Measurements from ENCODE around the gene SUCLG2. TPM values are rescaled to one million over a fixed set of nuclear protein-coding genes. Genes with fewer than 3 reads are reported as not detected.
A peak's percentile ranks its signal among the peaks of the same experiment; 100 is the strongest.

The SUCLG2 gene
- total and polyA plus RNA-seq, 5 experiments from 2014 or later, result 62.7 to 93.8 (median 79.7) TPM

DNA sequence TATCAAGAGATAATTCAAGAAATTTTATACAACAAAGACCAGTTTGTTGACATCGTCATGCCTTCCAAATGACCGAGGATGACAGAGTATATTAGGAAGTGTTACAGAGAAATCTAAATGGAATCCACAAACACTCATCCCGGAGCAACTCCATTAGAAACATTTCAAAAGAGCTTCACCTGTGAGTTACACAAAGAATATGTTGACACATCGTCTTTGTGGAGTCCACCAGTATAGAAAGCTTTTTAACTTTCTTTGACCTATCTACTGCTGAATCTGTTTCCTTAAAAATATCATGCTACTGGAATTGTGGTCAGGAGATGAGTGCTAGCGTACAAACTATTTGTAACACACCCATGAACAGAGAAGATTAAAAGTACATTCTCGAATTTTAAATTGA lies 130.4 kb downstream of the SUCLG2 start:
- H3K9me3 Mint-ChIP-seq, result no peaks in the 10 kb centered on the region
- H3K4me1 Mint-ChIP-seq, result peaks cover 0 to 8% (median 7%) of the 10 kb centered on the region in 4 donors
- POLR2A ChIA-PET, result no interaction called here
- DNase-seq, result no peak
- no peak overlapping the region for H3K27ac Mint-ChIP-seq
- H3K36me3 Mint-ChIP-seq, result peaks cover 34 to 85% (median 72%) of the 10 kb centered on the region in 3 donors
- H3K4me3 Mint-ChIP-seq, result no peak overlapping the region
- ATAC-seq, result no peak
- H3K27me3 Mint-ChIP-seq, result no peaks in the 10 kb centered on the region

GRCh38 chr3:67522081-67522480 lies 132.3 kb downstream of the SUCLG2 start:
- DNase-seq (no peak), ATAC-seq (no peak)
- Mint-ChIP-seq H3K4me1 (peaks cover 0 to 4% (median 0%) of the 10 kb centered on the region in 4 donors), H3K27me3 (no peaks in the 10 kb centered on the region), H3K36me3 (peaks cover 22 to 82% (median 67%) of the 10 kb centered on the region in 3 donors), H3K9me3 (no peaks in the 10 kb centered on the region), H3K4me3 (no peak overlapping the region), H3K27ac (no peak overlapping the region)
- POLR2A ChIA-PET, result no interaction called here

DNA sequence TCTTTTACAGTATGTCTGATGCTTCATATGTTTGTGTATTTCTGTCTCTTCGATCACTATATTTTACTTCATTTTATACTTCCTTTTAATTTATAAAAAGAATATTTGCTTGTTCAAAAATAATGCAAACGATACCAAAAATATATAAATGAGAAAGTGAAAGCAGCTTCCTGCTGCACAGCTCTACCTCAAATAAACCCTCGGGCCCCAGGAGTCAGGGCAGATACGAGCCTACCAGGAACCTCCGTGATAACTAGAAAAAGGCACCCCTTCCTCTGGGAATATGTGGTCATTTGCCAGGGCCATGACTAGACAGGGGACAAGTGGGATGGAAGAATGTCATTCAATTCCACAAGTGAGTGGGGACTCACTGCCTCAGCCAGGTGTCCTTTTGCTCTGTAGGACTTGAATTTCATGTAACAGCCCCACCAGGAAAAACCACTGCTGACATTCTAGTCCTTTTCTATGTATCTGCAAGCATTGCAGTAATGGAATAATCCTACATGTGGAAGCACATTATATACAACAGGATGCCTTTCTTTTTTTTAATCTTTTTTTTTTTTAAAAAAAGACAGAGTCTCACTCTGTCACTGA lies 133.3 kb downstream of the SUCLG2 start:
- Mint-ChIP-seq H3K27ac (peak overlapping the region in 1 of 10 donors; percentile 44), H3K4me1 (peaks cover 0 to under 1% (median 0%) of the 10 kb centered on the region in 4 donors), H3K4me3 (no peak overlapping the region), H3K27me3 (no peaks in the 10 kb centered on the region), H3K9me3 (no peaks in the 10 kb centered on the region), H3K36me3 (peaks cover 16 to 82% (median 60%) of the 10 kb centered on the region in 3 donors)
- DNase-seq (no peak), ATAC-seq (no peak)
- POLR2A ChIA-PET, result no interaction called here

GRCh38 chr3:67518236-67518635 lies 136.2 kb downstream of the SUCLG2 start:
- Mint-ChIP-seq H3K27me3 (no peaks in the 10 kb centered on the region), H3K4me3 (no peak overlapping the region), H3K4me1 (peaks cover 0 to 5% (median 2%) of the 10 kb centered on the region in 4 donors), H3K36me3 (peaks cover 18 to 79% (median 51%) of the 10 kb centered on the region in 3 donors), H3K27ac (no peak overlapping the region), H3K9me3 (no peaks in the 10 kb centered on the region)
- DNase-seq (no peak), ATAC-seq (no peak)
- POLR2A ChIA-PET, result no interaction called here

DNA sequence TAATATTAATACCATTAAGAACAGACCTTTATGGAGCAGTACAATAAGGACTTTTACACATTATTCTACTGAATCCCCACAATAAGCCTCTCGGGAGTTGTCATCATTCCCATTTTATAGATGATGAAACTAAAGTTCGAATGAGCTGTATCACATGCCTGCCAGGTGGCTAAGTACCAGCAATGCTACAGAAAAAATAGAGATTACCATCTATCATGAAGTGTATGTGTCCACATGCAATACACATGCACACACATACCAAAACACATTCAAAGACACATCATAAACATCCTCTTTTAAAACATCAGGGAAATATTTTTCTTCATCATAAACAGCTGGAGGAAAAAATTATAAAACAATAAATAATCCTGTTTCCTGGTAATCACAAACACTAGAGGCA lies 136.6 kb downstream of the SUCLG2 start:
- Mint-ChIP-seq H3K27me3 (no peaks in the 10 kb centered on the region), H3K4me1 (peaks cover 0 to 5% (median 2%) of the 10 kb centered on the region in 4 donors), H3K9me3 (no peaks in the 10 kb centered on the region), H3K4me3 (no peak overlapping the region), H3K36me3 (peaks cover 18 to 81% (median 51%) of the 10 kb centered on the region in 3 donors), H3K27ac (no peak overlapping the region)
- ATAC-seq (no peak), DNase-seq (no peak)
- POLR2A ChIA-PET, result no interaction called here

DNA sequence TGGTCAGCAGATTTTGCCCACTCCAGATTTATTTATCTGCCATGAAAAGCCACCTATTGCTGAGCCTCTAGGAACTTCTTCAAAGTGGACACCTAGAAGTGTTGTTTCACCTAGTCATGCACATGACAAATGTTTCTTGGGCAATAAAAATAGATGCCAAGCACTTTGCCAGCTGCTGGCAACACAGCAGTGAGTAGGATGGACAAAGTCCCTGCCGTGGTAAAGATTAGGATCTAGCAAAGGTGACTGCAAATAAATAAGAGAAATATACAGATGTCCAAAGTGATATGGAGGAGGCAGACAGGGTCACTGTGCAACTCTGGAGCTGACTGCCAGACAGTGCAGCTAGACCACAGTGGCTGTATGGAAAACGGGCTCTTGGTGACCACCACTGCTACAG lies 137.9 kb downstream of the SUCLG2 start:
- Mint-ChIP-seq H3K4me1 (peaks cover 0 to 5% (median 2%) of the 10 kb centered on the region in 4 donors), H3K9me3 (no peaks in the 10 kb centered on the region), H3K27ac (peak overlapping the region in 1 of 10 donors; percentile 1), H3K27me3 (no peaks in the 10 kb centered on the region), H3K36me3 (peaks cover 18 to 80% (median 51%) of the 10 kb centered on the region in 3 donors), H3K4me3 (no peak overlapping the region)
- ATAC-seq (no peak), DNase-seq (no peak)
- POLR2A ChIA-PET, result no interaction called here

DNA sequence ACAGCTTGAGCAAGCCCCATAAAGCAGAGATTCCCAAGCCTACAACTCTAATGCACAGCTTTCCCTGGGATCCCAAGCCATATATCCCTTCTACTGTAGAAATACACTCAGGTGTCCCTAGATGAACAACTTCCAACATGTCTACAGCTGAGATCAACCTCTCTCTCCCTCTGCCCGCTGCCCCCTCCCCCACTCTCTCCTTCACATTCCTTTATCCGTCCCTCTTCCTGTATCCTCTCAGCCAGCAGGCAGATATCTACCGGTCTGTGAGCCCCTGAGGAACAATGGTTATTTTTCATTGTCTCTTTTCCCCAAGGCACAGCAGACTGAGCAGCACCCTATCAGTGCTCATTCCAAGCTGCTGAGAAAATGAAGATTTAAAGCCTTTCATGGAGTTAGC lies 138.6 kb downstream of the SUCLG2 start:
- peaks cover 0 to 5% (median 2%) of the 10 kb centered on the region in 4 donors for H3K4me1 Mint-ChIP-seq
- H3K27ac Mint-ChIP-seq, result peak overlapping the region in 2 of 10 donors; percentile 44 to 63
- ATAC-seq (no peak), DNase-seq (no peak)
- H3K36me3 Mint-ChIP-seq, result peaks cover 18 to 85% (median 55%) of the 10 kb centered on the region in 3 donors
- no peak overlapping the region for H3K4me3 Mint-ChIP-seq
- H3K27me3 Mint-ChIP-seq, result no peaks in the 10 kb centered on the region
- POLR2A ChIA-PET, result no interaction called here
- H3K9me3 Mint-ChIP-seq, result no peaks in the 10 kb centered on the region

GRCh38 chr3:67509471-67510075 lies 144.8 kb downstream of the SUCLG2 start:
- Mint-ChIP-seq H3K4me1 (peaks cover 0 to 1% (median 0%) of the 10 kb centered on the region in 4 donors), H3K4me3 (no peak overlapping the region), H3K27me3 (no peaks in the 10 kb centered on the region), H3K27ac (peak overlapping the region in 2 of 10 donors; percentile 19 to 61), H3K36me3 (peaks cover 13 to 75% (median 43%) of the 10 kb centered on the region in 3 donors), H3K9me3 (no peaks in the 10 kb centered on the region)
- no peak for ATAC-seq
- DNase-seq, result no peak
- POLR2A ChIA-PET, result no interaction called here

- POLR2A ChIA-PET, result interaction anchor here (0.7 kb wide), 1 partner anchor 144 kb away, joined by 3 read pairs; no protein-coding TSS in a partner anchor
- H3K36me3 Mint-ChIP-seq, result peaks cover 8 to 69% (median 41%) of the 10 kb centered on the region in 3 donors
- no peak for DNase-seq
- no peaks in the 10 kb centered on the region for H3K9me3 Mint-ChIP-seq
- H3K4me3 Mint-ChIP-seq, result no peak overlapping the region
- ATAC-seq, result no peak
- H3K27me3 Mint-ChIP-seq, result no peaks in the 10 kb centered on the region
- H3K4me1 Mint-ChIP-seq, result peaks cover 0 to 1% (median 0%) of the 10 kb centered on the region in 4 donors
- H3K27ac Mint-ChIP-seq, result peak overlapping the region in 2 of 10 donors; percentile 34 to 73
Observed at GRCh38 chr3:67507584-67507983, 146.8 kb downstream of the SUCLG2 start.

- no peaks in the 10 kb centered on the region for H3K9me3 Mint-ChIP-seq
- DNase-seq, result no peak
- peaks cover 0 to 3% (median 2%) of the 10 kb centered on the region in 4 donors for H3K4me1 Mint-ChIP-seq
- ATAC-seq, result no peak
- no peak overlapping the region for H3K4me3 Mint-ChIP-seq
- H3K27me3 Mint-ChIP-seq, result no peaks in the 10 kb centered on the region
- no peak overlapping the region for H3K27ac Mint-ChIP-seq
- POLR2A ChIA-PET, result no interaction called here
- H3K36me3 Mint-ChIP-seq, result peaks cover 6 to 66% (median 33%) of the 10 kb centered on the region in 3 donors
Observed at GRCh38 chr3:67500709-67501108, 153.7 kb downstream of the SUCLG2 start.

GRCh38 chr3:67497746-67498145 lies 156.7 kb downstream of the SUCLG2 start:
- peaks cover 0 to 4% (median 4%) of the 10 kb centered on the region in 4 donors for H3K4me1 Mint-ChIP-seq
- H3K27me3 Mint-ChIP-seq, result no peaks in the 10 kb centered on the region
- ATAC-seq, result no peak
- H3K9me3 Mint-ChIP-seq, result no peaks in the 10 kb centered on the region
- peak overlapping the region in 1 of 10 donors; percentile 46 for H3K27ac Mint-ChIP-seq
- POLR2A ChIA-PET, result no interaction called here
- H3K36me3 Mint-ChIP-seq, result peaks cover 14 to 75% (median 43%) of the 10 kb centered on the region in 3 donors
- H3K4me3 Mint-ChIP-seq, result no peak overlapping the region
- no peak for DNase-seq

GRCh38 chr3:67495751-67496150 lies 158.7 kb downstream of the SUCLG2 start:
- Mint-ChIP-seq H3K27ac (peak overlapping the region in 1 of 10 donors; percentile 10), H3K9me3 (no peaks in the 10 kb centered on the region), H3K36me3 (peaks cover 18 to 81% (median 56%) of the 10 kb centered on the region in 3 donors), H3K27me3 (no peaks in the 10 kb centered on the region), H3K4me1 (peaks cover 0 to 7% (median 4%) of the 10 kb centered on the region in 4 donors), H3K4me3 (no peak overlapping the region)
- no peak for DNase-seq
- POLR2A ChIA-PET, result interaction anchor here (0.7 kb wide), 1 partner anchor 277 kb away, joined by 5 read pairs; no protein-coding TSS in a partner anchor
- no peak for ATAC-seq

DNA sequence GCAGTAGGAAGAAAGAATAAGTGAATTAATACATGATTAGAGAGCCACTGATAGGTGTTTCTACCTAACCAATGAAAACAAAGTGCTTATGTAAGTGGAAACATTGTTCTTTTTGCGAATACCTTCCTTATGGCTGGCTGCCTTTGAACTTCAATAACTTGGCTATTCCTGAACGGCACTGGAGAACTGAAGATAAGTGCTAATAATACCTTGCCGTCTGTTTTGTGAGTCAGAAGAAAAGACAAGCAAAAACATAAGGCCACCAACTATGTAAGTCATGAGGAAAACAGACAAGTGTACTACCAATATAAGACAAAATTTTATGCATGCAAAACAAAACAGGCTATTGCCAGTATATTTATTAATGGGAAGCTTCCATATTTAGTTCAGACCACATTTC lies 160.6 kb downstream of the SUCLG2 start:
- POLR2A ChIA-PET, result no interaction called here
- Mint-ChIP-seq H3K4me1 (peaks cover 2 to 18% (median 4%) of the 10 kb centered on the region in 4 donors), H3K36me3 (peaks cover 18 to 84% (median 66%) of the 10 kb centered on the region in 3 donors), H3K27me3 (no peaks in the 10 kb centered on the region), H3K9me3 (no peaks in the 10 kb centered on the region), H3K27ac (peak overlapping the region in 1 of 10 donors; percentile 1), H3K4me3 (no peak overlapping the region)
- DNase-seq (no peak), ATAC-seq (no peak)
